Measurements from ENCODE around the gene ZNF892. TPM values are rescaled to one million over a fixed set of nuclear protein-coding genes. Genes with fewer than 3 reads are reported as not detected.
A peak's percentile ranks its signal among the peaks of the same experiment; 100 is the strongest.
"Not testable (repeated sequence)": the region's sequence is repeated elsewhere in the genome, so short reads cannot be mapped to it uniquely, and the experiment has no call there.

ZNF892 gene
- total RNA-seq, 1 donor from 2014 or later, result 14.0 TPM

- no peak overlapping the region for H3K4me3 Mint-ChIP-seq
- H3K4me1 Mint-ChIP-seq (ENCODE audit: unreplicated experiment), result no peaks in the 10 kb centered on the region
- no peak overlapping the region for H3K27ac Mint-ChIP-seq
- peaks cover 44% of the 10 kb centered on the region for H3K36me3 Mint-ChIP-seq
- H3K27me3 Mint-ChIP-seq, result no peaks in the 10 kb centered on the region
- no peaks in the 10 kb centered on the region for H3K9me3 Mint-ChIP-seq
- no peak for DNase-seq (ENCODE audit: extremely low spot score, unreplicated experiment)
- no peak for TF ChIP-seq CTCF (conservative IDR thresholded peaks at IDR 0.05)
Observed at GRCh38 chr2:95181774-95182173, 25.5 kb upstream of the ZNF892 start.

GRCh38 chr2:95185197-95185596, 22.1 kb upstream of the ZNF892 start:
- no peak for TF ChIP-seq CTCF (conservative IDR thresholded peaks at IDR 0.05)
- no peak for DNase-seq (ENCODE audit: extremely low spot score, unreplicated experiment)
- Mint-ChIP-seq H3K36me3 (peaks cover 31% of the 10 kb centered on the region), H3K27ac (no peak overlapping the region), H3K9me3 (no peaks in the 10 kb centered on the region), H3K4me3 (no peak overlapping the region), H3K27me3 (peaks cover 12% of the 10 kb centered on the region), H3K4me1 (ENCODE audit: unreplicated experiment) (no peaks in the 10 kb centered on the region)

GRCh38 chr2:95185973-95186372, 21.3 kb upstream of the ZNF892 start:
- Mint-ChIP-seq H3K27me3 (peaks cover 20% of the 10 kb centered on the region), H3K4me3 (no peak overlapping the region), H3K4me1 (ENCODE audit: unreplicated experiment) (no peaks in the 10 kb centered on the region)

GRCh38 chr2:95192956-95193355, 14.4 kb upstream of the ZNF892 start:
- not testable (repeated sequence) for H3K27ac Mint-ChIP-seq; H3K36me3 Mint-ChIP-seq; H3K4me1 Mint-ChIP-seq (ENCODE audit: unreplicated experiment); H3K9me3 Mint-ChIP-seq; H3K4me3 Mint-ChIP-seq
- peaks cover 46% of the 10 kb centered on the region for H3K27me3 Mint-ChIP-seq
- peak; percentile 78 for TF ChIP-seq CTCF (conservative IDR thresholded peaks at IDR 0.05)
- DNase-seq (ENCODE audit: extremely low spot score, unreplicated experiment), result peak; percentile 77

More at GRCh38 chr2:95185973-95186372, 21.3 kb upstream of the ZNF892 start:
- H3K27ac Mint-ChIP-seq, result no peak overlapping the region
- no peaks in the 10 kb centered on the region for H3K9me3 Mint-ChIP-seq
- no peak for TF ChIP-seq CTCF (conservative IDR thresholded peaks at IDR 0.05)
- DNase-seq (ENCODE audit: extremely low spot score, unreplicated experiment), result no peak
- peaks cover 25% of the 10 kb centered on the region for H3K36me3 Mint-ChIP-seq

GRCh38 chr2:95203911-95204310, 3.4 kb upstream of the ZNF892 start:
- H3K4me1 Mint-ChIP-seq (ENCODE audit: unreplicated experiment), result peaks cover 13% of the 10 kb centered on the region
- no peak for TF ChIP-seq CTCF (conservative IDR thresholded peaks at IDR 0.05)
- no peak for DNase-seq (ENCODE audit: extremely low spot score, unreplicated experiment)
- H3K9me3 Mint-ChIP-seq, result peaks cover 2% of the 10 kb centered on the region
- H3K27me3 Mint-ChIP-seq, result peaks cover 13% of the 10 kb centered on the region
- H3K27ac Mint-ChIP-seq, result no peak overlapping the region
- peaks cover 12% of the 10 kb centered on the region for H3K36me3 Mint-ChIP-seq
- H3K4me3 Mint-ChIP-seq, result no peak overlapping the region

- peaks cover 7% of the 10 kb centered on the region for H3K9me3 Mint-ChIP-seq
- peaks cover 9% of the 10 kb centered on the region for H3K27me3 Mint-ChIP-seq
- DNase-seq (ENCODE audit: extremely low spot score, unreplicated experiment), result no peak
- no peak for TF ChIP-seq CTCF (conservative IDR thresholded peaks at IDR 0.05)
- peaks cover 13% of the 10 kb centered on the region for H3K4me1 Mint-ChIP-seq (ENCODE audit: unreplicated experiment)
- peaks cover 17% of the 10 kb centered on the region for H3K36me3 Mint-ChIP-seq
- peak overlapping the region; percentile 25 for H3K4me3 Mint-ChIP-seq
- H3K27ac Mint-ChIP-seq, result no peak overlapping the region
Observed at GRCh38 chr2:95204396-95204795, 2.9 kb upstream of the ZNF892 start.

All from type B pancreatic cell (in vitro differentiated cells).